Measurements from ENCODE around the gene WEE1.
"Not testable (repeated sequence)": the region's sequence is repeated elsewhere in the genome, so short reads cannot be mapped to it uniquely, and the experiment has no call there.

Gene WEE1

DNA sequence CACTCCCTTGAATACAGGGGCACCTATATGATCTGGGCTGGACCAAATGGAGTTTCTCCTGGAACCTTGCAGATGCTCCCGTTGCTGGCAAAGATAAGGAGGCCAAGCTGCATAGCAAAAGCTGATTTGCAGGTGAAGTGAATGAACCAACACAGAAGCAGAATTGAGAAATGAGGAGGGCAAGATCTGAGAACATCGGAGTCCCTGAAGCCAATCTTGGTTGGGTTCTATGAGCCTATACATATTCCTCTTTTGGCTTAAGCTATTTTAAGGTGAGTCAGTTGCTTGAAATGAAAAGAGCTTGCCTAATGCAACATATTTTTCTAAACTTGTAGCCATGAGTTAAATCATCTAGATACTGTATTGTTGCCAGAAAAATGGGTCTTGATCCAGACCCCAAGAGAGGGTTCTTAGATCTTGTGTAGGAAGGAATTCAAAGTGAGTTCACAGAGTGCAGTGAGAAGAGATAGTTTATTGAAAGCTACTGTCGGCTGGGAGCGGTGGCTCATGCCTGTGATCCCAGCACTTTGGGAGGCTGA is 23.5 kb downstream of the WEE1 start:
- DNase-seq (ENCODE audit: low read depth, low spot score): no peak

DNA sequence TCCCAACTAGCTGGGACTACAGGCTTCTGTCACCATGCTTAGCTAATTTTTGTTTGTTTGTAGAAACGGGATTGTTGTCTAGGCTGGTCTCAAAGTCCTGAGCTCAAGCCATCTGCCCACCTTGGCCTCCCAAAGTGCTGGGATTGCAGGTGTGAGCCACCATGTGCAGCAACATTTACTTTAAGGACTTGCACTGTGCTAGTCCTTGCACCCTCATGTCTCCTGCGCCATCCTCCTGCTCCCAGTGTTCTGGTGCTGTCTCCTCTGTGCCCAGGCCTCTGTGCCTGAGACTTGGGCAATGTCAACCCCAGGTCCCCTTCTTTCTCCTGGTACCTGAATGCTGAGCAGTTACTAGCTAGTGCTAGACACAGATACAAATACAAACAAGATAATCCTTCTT is 26.7 kb downstream of the WEE1 start:
- DNase-seq (ENCODE audit: low read depth, low spot score): no peak

DNA sequence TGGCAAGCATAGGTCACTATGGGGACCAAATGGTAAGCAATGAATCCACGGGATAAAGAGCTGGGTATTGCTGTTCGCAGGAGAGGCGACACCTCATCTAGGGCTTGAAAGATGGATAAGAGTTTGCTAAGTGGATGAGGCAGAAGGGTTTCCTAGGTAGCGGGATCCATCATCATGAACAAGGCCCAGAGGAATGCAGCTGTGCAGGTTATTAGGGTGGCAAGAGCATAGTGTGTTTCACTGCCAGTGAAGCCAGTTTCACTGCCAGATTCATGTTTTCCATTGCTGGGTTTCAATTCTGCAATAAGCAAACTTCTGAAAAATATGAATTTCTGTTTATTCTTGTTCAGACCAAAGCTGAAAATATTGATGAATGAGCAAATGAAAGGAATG is 27.2 kb downstream of the WEE1 start:
- DNase-seq (ENCODE audit: low read depth, low spot score): no peak

DNA sequence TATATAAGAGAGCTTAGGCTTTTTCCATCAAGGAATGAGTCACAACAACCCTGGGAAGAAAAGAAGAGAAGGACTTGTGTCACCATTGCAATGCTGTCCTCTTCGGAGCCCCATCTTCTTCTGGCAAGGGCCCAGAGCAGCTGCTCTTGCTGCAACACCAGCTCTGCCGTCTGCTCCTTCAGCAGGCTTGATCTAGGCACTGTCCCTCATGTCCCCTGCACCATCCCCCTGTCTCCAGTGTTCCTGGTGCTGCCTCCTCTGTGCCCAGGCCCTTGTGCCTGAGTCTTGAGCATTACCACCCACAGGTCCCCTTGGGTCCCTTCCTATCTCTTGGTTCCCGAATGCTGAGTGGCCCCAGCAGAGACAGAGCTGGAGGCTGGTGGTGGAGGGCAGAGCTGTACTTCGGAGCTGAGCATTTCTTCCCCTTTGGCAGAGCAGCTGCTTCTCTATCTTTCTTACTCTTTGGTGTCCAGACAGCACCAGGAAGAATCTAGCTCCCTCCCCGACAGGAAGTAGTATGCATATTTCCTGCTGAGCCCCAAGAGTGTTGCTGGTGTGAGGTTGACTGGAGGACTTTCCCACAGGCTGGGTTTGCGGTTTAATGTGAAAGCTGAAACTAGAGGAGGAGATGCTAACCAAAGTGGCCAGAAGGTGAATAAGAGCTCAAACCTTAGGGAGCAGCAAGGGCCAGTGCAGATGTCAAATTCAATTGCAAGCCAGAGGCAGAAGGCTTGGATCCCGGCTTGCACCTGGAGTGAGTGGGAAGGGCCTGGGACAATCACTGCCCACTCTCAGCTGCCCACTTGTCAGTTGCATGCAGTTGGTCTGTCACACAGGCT is 27.8 kb downstream of the WEE1 start:
- no peak for DNase-seq (ENCODE audit: low read depth, low spot score)

DNA sequence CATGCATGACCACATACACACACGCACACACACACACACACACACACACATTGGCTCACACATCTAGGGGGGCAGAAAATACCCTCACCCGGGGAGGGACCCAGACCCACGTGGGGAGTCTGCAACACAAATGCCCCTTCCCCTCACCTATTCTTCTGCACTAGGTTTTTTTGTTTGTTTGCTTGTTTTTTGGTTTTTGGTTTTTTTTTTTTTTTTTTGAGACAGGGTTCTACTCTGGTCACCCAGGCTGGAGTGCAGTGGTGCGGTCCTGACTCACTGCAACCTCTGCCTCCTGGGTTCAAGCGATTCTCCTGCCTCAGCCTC is 28.4 kb downstream of the WEE1 start:
- DNase-seq (ENCODE audit: low read depth, low spot score): no peak

DNA sequence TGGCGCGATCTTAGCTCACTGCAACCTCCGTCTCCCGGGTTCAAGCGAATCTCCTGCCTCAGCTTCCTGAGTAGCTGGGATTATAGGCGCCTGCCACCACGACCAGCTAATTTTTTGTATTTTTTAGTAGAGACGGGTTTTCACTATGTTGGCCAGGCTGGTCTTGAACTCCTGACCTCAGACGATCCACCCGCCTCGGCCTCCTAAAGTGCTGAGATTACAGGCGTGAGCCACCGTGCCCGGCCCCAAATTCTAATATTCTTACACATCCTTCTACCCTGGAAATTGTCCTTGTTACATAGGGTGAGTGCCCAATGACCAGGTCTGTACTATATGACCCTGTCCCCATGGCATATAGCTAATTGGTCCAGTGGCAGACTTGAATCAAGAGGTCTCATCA is 29.7 kb downstream of the WEE1 start:
- not testable (repeated sequence) for DNase-seq (ENCODE audit: low read depth, low spot score)

DNA sequence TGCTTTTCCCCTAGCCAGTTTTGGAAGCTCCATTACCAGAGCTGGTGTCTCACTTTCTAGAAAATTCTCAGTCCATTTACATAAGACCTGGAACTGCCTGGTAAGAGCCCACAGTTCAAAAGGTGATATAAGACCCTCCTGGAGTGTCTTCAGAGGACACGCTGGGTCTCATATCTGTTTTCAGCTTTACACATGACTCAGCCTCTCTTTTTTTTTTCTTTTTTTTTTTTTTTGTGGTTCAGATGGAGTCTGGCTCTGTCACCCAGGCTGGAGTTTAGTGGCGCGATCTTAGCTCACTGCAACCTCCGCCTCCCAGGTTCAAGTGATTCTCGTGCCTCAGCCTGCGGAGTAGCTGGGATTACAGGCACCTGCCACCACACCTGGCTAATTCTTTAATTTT is 30.7 kb downstream of the WEE1 start:
- no peak for DNase-seq (ENCODE audit: low read depth, low spot score)

DNA sequence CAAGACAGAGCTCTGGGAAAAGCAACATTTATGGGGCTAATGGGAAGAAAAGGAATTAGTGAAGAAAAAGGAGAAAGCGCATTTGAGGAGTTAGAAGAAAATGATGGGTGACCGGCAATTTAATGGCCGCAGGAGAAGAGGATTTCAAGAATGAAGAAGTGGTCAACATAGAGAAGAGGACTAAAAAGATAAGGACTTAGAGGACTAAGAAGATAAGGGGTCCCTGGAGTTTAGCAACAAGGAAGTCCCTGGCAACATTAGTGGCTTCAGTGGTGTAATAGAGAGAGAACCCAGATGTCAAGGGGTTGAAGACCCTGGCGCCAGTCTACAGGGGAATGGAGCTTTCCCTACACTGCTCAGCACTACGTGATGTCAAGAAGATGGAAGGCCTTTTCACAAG is 32.3 kb downstream of the WEE1 start:
- DNase-seq (ENCODE audit: low read depth, low spot score): no peak

DNA sequence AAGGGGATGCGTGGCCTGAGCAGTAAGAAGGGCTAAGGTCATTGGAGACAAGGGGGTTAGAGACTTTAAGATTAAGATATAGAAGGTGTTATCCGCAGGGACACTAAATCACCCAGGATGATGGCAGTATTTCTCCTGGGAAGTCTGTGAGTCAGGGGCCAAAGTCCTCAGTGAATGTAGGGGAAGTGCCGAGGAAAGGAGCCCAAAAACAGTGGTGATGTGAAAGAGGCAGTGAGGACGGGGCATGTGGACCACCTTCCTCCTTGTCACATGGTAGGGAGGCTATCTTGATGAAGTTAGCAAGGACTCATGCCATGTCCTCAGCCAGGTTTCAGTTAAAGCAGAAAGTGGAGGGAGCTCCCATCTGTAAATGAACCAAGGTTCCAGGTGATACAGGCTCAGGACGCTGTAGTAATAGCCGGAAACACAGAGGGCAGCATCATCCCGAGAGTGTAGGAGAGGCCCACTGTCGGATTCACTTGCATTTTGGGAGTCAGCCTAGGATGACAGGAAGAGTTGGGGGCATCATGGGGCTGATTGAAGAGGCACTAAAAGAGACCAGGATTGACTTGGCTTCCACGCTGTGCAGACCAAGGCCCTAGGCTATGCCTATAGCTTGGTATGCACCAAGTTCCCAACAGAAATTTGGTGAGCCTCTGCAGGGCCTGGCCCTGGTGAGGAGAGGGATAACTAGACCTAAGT is 33.5 kb downstream of the WEE1 start:
- no peak for DNase-seq (ENCODE audit: low read depth, low spot score)

DNA sequence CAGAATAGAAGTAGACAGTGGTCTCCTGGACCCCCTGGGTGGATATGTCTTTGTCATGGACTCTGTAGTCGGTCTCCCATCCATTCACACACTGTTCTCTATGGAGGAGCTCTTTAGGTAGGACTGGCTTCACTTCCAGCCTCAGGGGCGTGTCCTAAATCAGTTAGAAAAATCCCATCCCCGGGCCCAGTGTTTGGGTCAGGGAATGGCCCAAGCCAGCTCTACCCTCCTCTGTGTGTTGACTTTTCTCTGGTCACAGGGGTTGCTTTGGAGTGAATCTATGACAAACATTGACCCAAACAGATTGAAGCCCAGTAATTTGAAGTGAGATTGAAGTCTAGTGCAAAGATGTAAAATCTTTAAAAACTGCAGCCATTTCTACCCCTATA is 34.0 kb downstream of the WEE1 start:
- no peak for DNase-seq (ENCODE audit: low read depth, low spot score)

DNA sequence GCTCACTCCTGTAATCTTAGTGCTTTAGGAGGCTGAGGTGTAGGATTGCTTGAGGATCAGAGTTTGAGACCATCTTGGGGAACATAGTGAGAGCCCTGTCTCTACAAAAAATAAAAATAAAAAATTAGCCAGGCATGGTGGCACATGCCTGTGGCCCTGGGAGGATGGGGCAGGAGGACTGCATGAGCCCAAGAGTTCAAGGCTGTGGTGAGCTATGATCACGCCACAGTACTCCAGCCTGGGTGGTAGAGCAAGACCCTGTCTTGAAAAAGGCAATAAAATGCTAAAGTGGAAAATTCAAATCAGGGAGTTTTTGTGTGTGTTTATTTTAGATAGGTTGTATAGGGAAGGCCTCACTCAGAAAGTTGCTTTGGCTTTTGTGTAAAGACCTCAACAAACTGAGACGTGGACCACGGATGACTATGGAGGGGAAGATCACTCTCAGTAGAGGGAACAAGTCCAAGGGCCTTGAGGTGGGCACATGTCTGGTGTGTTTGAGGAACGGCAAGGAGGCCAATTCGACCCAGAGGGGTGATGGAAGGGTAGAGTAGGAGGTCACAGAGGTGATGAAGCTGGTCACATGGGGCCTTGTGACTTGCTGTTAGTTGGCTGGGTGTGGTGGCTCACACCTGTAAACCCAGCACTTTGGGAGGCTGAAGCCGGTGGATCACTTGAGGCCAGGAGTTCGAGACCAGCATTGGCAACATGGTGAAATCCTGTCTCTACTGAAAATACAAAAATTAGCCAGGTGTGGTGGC is 35.7 kb downstream of the WEE1 start:
- no peak for DNase-seq (ENCODE audit: low read depth, low spot score)

DNA sequence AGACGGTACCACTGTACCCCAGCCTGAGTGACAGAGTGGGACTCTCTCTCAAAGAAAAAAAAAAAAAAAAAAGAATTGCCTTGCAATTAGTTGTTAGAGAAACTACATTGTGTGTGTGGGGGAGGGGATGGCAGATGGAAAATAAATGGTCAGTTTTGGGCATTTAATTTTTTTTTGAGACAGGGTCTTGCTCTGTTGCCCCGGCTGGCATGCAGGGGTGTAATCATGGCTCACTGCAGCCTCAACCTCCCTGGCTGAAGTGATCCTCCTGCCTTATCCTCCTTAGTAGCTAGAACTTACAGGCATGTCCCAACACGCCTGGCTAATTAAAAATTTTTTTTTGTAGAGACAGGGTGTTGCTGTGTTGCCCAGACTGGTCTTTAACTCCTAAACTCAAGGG is 36.4 kb downstream of the WEE1 start:
- DNase-seq (ENCODE audit: low read depth, low spot score): no peak

DNA sequence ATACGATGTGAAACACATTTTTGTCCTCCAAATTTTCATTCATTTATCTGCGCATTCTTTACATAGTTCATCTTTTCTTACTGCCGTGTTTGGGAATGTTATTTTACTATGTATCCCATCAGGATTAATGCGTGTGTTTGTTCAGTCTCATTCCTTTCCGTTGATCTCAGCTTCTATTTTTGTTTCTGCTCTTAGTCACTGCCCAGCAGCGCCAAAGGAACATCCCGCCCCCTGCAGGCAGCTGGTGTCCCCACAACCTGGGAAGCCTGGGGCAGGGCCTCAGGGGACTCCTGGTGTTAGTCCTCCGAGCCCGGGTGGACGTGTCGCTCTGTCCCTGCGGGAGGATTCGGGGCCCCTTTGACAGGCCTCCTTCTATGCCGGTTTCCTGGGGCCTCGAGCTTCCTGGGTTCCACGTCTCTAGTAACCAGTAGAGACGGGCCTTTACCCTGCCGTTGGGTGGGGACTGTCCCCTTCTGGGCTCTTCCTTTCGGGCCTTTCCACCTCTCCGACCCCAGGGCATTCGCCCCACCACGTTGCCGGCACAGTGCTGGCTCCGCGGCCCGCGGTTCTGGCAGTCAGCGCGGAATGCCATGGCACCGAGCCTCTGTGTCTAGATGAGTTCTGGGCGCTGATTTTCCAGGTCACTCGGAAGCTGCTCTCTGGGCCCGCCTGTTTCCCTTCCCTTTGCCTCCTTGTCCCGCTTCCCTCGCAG is 39.8 kb downstream of the WEE1 start:
- peak; percentile 71 for DNase-seq (ENCODE audit: low read depth, low spot score)

DNA sequence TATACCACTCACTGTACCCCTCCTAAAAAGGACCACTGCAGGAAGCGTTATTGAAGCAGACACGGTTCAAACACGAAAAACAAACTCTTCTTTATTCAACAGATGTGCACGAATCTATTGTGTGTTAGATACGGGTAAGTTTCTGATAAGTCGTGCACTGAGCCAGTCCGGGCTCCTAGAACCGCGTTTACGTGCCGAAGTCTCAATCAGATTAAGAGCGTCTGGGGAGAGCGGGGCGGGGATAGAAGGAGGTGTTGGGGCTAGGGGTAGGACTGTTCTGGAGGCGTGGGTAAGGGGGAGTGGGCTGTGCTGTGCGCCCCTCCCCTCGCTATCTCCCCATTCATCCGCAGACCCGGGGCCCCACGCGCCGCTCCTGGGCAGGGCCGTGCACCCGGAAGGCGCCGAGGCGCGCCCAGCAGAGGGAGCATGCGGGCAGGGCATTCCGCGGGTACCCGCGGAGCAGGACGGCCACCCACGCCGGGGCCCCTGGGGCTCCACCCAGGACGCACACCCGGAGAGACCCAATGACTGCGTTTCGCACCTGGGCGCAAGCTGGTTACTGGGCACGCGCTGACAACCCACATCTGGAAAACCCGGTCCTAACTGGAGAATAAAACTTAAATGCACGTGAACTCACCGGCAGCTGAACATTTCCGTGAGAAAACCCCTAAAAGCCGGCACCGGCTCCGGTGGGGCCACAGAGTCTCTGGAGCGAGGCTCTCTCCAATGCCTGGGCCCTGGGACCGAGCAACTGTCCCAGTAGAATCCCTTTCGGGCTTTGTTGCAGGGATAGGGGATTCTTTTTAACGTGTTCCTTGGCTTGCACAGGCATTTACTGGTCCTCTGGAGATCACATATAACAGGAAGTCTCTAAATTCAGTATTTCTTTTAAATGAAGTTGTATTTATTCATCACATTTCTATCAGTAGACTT is 40.6 kb downstream of the WEE1 start:
- peak; percentile 83 for DNase-seq (ENCODE audit: low read depth, low spot score)

DNA sequence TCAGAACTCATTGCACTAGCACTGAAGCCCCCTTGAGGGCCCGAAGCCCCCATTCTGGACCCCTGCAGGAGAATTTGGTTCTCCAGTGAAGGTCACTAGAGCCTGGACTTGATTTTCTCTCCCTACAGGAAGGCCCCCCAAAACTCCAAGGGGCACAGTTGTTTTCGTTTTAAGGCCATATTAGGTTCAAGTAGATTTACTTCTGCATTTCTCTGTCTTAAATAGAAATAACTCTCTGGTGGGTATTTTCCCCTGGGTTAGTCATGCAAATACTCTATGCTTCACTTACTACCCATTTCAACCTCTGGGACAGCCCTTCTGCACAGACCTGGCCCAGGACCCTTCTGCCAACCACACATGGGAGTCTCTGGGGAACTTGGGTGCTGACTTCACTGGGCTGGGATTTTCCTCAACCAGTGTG is 41.6 kb downstream of the WEE1 start:
- DNase-seq (ENCODE audit: low read depth, low spot score): no peak

DNA sequence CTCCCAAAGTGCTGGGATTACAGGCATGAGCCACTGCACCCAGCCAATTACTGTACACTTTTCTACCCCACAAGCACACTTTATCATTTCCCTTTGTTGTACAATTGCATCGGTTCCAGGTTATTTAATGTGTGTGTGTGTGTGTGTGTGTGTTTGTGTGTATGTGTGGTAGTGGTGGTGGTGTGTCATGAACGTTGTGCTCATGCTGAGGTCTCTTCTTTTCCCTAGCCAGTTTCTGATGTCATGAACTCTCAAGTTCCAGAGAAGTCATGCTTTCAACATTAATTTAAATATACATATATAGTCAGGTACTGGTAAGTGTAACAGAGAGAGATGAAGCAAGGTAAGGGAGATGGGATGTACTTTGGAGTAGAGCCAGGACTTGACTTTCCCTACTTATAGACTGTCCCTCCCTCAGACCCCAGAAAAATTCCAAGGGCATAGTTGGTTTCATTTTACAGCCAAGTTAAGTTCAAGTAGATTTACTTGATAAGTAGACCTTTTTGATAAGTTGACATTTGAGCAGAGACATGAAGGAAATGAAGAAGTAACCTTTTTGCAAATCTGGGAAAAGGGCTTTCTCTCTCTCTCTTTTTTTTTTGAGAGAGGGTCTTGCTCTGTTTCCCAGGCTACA is 42.7 kb downstream of the WEE1 start:
- DNase-seq (ENCODE audit: low read depth, low spot score): no peak

DNA sequence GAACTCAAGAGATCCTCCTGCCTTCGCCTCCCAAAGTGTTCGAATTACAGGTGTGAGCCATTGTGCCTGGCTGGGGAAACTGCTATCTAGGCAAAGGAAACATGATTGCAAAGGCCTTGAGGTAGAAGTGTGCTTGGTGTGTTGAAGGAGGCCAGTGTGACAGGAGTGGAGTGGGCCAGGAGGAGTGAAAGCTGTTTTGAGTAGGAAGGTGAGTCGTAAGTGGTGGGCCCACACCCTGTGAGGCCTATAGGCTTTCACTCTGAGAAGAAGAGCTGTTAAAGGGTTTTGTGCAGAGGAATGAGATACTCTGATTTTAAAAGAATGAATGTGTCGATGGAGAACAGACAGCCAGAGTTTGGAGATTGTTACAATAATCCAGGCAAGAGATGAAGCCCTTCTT is 43.4 kb downstream of the WEE1 start:
- no peak for DNase-seq (ENCODE audit: low read depth, low spot score)

DNA sequence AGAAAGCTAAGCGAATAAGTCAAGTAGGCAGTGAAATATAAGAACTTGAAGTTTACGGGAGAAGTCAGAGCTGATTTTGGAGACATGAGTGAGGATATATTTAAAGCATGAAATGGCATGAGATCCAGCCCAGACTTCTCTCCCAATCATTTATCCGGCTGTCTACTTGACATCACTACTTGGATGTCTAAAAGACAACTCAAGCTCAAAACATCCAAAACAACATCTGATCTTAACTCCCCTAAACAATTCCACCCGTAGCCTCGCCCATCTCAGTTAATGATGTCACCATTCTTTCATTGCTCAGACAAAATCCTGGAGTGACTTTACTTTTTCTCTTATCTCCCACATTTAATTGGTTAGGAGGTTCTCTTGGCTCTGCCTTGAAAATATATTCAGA is 44.5 kb downstream of the WEE1 start:
- no peak for DNase-seq (ENCODE audit: low read depth, low spot score)

DNA sequence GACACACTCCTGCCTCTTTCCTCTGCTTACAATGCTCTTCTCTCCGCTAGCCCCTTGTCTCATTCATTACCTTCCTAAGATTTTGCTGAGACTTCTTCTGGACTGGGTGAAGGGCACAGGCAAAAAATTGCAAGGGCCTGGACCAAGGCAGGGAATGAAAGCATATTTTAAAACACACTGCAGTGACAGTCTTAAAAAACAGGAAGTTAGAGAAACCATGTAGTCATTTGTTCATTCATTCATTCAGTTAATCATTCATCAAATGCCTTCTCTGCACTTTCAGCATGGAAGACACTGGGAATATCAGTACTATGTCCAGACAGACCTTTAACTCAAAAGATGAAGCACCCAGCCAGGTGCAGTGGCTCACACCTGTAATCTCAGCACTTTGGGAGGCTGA is 45.5 kb downstream of the WEE1 start:
- no peak for DNase-seq (ENCODE audit: low read depth, low spot score)

DNA sequence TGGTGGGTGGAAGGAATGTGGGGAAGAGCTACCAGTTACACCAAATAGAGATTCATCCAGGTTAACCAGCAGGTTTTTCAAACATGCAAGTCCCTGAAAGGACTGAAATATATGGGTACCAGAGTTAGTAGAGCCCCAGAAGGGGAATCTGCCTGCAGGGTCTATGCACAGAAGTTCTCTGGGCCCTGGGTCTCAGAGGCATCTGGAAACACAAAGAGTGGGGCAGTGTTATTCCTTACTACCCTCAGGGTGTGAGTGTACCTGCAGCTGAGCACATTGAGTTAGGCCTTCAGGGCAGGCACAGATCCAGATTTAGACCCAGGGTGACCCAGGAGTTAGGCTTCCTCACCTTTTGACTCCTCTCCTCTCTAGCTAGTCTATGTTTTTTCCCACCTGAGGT is 46.5 kb downstream of the WEE1 start:
- DNase-seq (ENCODE audit: low read depth, low spot score): no peak

Data from activated naive CD8-positive, alpha-beta T cell treated with anti-CD3 and anti-CD28 coated beads, Interleukin-2, amount 50 U/mL, for 16 hours (primary cell).